HG02759 (cell line): ENCODE results near the gene USP25.
A peak's percentile ranks its signal among the peaks of the same experiment; 100 is the strongest.

Experiments used
- ATAC-seq: cut with Tn5 transposase; IDR thresholded peaks from one replicate; pipeline ENCODE4 v1.9.1; 2021; ENCODE audit warnings: mild to moderate bottlenecking, moderate library complexity; ENCODE audit not compliant: unreplicated experiment

The USP25 gene, protein sequence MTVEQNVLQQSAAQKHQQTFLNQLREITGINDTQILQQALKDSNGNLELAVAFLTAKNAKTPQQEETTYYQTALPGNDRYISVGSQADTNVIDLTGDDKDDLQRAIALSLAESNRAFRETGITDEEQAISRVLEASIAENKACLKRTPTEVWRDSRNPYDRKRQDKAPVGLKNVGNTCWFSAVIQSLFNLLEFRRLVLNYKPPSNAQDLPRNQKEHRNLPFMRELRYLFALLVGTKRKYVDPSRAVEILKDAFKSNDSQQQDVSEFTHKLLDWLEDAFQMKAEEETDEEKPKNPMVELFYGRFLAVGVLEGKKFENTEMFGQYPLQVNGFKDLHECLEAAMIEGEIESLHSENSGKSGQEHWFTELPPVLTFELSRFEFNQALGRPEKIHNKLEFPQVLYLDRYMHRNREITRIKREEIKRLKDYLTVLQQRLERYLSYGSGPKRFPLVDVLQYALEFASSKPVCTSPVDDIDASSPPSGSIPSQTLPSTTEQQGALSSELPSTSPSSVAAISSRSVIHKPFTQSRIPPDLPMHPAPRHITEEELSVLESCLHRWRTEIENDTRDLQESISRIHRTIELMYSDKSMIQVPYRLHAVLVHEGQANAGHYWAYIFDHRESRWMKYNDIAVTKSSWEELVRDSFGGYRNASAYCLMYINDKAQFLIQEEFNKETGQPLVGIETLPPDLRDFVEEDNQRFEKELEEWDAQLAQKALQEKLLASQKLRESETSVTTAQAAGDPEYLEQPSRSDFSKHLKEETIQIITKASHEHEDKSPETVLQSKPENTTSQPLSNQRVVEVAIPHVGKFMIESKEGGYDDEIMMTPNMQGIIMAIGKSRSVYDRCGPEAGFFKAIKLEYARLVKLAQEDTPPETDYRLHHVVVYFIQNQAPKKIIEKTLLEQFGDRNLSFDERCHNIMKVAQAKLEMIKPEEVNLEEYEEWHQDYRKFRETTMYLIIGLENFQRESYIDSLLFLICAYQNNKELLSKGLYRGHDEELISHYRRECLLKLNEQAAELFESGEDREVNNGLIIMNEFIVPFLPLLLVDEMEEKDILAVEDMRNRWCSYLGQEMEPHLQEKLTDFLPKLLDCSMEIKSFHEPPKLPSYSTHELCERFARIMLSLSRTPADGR

DNA sequence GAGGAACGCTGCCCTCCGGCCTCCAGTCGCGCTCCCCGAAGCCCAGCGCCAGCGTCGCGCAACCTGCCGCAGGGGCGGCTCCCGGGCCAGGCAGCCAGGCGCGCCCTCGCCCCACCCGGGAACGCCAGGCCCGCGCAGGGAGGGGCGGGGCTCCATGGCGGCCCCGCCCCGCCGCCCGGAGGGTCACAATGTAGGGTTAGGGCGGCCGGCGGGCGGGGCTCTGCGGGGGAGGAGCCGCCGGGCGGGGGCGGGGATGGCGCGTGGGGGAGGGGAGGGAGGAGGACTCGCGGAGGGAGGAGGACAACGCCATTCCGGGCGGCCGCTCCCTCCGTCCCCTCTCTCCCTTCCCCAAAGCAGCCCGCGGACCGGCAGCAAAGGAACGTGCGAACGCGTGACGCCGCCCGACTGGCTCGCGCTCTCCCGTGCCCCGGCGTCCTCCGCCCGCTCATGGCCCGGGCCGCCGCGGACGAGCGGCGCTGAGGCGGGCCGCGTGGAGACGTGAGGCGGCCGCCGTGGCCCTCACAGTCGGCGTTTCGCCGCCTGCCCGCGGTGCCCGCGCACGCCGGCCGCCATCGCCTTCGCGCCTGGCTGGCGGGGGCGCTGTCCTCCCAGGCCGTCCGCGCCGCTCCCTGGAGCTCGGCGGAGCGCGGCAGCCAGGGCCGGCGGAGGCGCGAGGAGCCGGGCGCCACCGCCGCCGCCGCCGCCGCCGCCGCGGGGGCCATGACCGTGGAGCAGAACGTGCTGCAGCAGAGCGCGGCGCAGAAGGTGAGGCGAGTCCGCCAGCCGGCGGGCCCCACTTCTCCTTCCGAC is at the start of gene USP25:
Gene USP25, plus strand, starts transcription at position 309 of the 810 bp plus-strand sequence. Its CDS starts 412 bp downstream, at position 721.
- ATAC-seq, result peak; percentile 83

DNA sequence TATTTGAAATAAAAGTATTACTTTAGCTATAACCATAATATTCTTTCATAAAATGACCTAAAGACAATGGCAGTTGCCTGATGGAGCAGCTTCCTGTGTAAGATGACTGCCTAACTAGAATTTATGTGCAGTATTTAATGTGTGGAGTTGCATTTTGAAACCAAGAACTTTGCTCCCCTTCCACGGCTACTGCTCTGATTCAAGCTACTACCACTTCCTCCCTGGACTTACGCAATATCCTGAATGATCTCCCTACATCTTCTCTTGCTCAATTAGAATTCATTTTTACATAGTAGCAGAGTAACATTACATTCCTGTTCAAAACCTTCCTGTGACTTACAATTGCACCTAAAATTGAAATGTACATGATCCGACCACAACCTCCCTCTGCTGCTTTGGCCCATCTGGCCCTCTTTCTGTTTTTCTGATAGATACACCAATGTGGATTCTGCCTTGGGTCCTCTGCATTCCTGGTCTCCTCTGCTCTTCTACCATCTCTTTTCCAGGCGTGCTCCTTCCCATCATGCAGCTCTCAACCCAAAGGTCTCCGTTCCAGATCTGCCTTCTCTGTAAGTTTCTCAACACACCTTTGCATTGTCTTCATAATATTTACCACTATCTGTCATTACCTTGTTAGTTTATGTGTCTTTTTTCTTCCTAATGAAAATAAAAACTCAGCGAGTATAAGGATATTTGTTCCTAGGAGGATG is 47.4 kb upstream of the USP25 start:
- ATAC-seq, result no peak

DNA sequence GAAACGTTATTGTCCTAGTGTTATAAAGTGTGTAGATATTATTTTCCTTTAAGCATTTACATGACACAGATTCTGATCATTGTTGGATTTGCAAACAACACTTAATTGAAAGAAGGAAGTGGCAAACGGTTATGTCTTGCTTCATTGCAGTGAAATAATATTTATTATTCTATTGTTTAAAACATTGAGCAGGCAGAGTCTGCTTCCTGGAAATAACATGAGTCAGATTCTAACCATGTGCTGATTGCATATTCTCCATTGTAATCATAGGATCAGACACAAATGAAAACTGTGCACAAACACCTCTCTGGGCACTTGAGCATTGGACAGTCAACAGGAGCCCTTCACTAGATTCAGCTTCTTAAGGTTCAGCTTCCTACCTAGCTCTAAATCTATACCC is 46.8 kb upstream of the USP25 start:
- ATAC-seq, result no peak

DNA sequence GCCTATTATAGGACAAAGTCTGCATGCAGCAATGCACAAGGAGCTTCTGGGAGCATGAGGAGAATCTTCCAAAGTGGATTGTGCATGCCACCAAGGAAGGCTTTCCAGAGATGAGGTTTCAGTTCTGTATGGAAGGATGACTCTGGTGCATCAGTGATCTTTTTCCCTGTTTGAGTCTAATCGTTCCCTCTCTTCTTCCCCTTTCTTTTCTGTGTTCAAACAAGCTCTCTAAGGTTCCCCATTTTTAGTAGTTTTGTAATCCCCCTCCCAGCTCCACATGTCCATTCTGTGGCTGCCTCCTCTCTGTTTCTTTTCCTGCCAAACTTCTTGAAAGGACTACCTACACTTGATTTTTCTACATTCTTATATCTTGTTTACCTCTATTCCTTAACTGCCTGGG is 43.3 kb upstream of the USP25 start:
- ATAC-seq, result no peak

DNA sequence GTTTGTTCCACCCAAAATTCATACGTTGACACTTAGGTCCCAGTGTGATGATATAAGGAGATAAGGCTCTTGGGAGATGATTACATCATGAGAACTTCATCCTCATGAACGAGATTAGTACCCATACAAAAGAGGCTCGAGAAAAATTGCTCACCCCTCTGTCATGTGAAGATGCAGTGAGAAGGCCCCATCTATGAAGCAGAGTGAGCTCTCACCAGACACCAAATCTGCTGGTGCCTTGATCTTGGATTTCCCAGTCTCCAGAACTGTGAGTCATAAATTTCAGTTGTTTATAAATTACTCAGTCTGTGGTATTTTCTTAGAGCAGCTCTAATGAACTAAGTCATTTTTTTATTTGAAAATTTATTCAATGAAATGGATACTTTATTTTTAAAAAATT is 42.6 kb upstream of the USP25 start:
- ATAC-seq, result no peak

DNA sequence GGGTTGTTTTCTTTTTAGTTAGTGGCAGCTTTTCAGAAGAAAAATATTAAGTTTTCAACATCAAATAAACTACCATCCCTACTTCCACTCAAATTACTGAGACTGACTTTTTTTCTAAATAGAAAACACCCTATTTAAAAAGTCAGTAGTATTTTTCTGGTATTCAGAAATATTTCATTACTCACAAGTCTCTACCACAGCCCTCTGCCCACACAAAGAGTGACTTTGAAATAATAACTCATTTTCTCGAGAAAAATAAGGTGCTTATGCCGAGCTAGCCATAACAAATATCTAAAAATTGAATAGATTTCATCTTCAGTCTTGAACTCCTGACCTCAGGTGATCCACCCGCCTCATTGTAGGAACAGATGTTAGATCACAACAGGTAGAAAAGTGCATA is 41.8 kb upstream of the USP25 start:
- no peak for ATAC-seq

DNA sequence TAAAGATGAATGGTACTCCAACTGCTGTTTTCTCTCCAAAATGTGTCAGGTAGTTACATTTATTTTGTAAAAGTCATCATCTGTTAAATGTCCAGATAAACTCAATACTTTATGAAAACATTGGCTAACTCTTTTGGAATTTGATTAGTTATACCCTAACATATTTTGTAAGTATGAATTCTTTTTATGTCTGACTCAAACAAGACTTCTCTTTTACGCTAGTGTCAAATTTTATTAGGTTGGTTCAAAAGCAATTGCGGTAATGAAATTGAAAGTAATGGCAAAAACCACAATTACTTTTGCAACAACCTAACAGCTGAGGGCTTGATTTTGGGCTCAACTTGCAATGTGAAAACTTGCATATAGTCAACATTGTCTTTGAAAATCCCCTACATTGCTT is 41.0 kb upstream of the USP25 start:
- no peak for ATAC-seq

DNA sequence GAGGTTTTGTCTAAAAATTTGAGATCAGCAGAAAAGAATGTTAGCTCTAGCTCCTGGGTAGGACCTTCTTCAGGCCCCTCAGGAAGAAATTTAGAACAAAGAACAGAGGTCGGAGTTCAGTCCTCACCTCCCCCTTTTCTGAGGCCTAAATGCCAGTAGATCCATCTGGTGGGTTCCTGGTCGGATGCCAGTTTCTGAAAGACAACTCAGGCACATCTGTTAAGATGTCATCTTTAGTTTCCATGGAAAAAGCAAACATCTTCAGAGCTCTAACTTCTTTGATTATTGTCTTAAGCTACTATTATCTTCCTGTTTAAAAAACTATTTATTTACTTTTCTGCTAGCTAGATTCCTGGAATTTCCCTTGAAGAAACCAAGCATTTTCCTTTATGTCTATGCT is 37.1 kb upstream of the USP25 start:
- no peak for ATAC-seq

DNA sequence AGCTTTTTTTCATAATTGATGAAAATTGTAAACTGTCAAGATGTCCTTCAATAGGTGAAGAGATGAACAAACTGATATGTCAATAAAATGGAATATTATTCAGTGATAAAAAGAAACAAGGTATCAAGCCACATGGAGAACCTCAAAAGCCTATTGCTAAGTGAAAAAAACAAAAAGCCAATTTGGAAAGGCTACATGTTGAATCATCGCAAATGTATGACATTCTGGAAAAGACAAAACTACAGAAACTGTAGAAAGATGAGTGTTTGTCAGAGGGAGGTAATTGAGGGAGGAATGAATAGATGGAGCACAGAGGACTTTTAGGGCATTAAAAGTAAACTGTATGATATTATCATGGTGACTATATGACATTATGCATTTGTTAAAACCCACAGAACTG is 34.5 kb upstream of the USP25 start:
- ATAC-seq, result no peak

DNA sequence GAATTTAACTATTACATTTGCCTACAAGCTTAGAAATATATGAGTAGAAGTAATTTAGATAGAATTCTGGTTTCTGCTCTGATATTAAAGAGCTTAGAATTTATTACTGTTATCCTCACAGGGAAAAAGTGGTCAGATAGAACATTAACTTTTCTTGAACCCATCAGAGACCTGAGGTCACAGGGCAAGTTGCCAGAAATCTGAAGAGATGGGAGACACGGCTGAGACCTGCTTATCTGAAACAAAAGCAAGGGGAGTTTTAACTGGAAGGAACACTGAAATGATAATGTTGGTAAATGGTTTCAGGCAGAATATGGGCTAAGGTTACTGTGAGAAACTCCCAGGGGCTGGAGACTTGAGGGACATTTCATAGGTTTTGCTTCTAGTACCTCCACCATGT is 28.0 kb upstream of the USP25 start:
- ATAC-seq, result no peak

DNA sequence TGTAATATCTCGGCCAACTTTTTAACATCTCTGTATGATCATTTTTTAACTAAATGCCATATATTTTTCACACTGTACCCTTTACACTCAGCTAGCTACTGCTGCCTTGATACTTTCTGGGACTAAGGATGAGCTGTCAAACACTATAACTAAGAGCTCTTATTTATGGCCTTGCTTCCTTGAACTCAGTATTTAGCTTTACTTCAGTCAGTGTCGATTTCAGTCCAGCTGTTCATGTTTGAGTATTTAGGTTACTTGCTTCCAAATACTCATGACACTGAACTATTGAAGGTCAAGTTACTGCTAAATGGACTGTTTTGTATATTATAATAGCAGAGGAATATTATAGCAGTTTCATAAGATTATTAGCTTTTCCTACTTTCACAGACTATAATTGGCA is 25.9 kb upstream of the USP25 start:
- ATAC-seq, result no peak

DNA sequence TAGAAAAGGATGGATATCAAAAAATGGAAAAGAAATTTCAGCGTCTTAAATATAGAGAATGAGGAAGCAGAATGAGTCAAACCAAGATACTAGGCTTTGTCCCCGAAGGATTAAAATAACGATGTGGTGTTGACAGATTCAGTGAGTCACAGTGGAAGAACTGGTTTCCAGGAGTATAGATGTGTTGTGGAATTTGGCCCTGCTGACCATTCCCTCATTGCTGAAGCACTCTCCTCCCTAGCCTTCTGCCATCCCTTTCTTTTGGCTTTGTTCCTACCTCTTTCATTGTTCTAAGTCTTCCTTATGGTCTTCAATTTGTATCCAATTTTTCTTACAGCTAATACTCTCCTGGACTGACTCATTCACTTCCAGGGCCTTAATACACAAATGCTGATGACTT is 23.1 kb upstream of the USP25 start:
- no peak for ATAC-seq

DNA sequence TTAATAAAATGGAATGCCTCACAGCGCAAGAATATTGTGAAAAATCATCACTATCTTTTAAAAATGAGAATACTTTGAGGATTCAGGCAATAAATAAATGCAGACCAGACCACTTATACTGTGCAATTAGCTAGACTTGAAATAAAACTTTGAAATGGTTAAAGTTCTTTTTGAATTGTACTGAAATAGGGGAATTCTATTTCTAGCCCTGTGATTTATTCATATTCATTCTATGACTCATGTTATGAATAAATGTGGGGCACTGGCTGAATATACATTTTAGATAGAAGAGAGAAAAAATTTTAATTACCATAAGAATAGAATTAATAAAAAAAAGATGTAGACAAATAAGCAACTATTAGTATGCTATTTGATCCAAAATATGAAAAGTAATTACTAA is 16.4 kb upstream of the USP25 start:
- no peak for ATAC-seq

DNA sequence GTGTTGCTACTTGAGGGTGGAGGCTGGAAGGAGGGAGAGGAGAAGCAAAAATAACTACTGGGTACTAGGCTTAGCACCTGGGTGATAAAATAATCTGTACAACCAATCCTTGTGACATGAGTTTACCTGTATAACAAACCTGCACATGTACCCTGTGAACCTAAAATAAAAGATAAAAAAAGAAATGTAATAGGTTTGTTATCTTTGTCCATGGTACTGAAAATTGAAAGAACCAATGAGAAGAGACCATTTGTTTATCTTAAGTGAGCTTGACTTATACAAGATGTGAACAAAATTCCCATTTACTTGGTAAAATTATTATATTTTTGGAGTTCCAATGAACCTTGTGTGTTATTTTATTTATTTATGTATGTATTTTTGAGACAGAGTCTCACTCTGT is 11.1 kb upstream of the USP25 start:
- no peak for ATAC-seq

DNA sequence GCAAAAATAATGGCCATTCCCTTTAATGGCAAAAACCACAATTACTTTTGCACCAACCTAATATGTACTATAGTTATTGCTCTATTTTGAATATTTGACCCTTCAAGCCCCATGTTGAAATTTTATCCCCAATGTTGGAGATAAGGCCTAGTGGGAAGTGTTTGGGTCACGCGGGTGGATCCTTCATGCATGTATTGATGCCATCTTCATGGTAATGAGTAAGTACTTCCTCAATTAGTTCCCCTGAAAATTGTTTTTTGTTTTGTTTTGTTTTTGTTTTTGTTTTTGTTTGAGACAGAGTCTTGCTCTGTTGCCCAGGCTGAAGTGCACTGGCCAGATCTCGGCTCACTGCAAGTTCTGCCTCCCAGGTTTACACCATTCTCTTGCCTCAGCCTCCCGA is 9.8 kb upstream of the USP25 start:
- ATAC-seq, result no peak

DNA sequence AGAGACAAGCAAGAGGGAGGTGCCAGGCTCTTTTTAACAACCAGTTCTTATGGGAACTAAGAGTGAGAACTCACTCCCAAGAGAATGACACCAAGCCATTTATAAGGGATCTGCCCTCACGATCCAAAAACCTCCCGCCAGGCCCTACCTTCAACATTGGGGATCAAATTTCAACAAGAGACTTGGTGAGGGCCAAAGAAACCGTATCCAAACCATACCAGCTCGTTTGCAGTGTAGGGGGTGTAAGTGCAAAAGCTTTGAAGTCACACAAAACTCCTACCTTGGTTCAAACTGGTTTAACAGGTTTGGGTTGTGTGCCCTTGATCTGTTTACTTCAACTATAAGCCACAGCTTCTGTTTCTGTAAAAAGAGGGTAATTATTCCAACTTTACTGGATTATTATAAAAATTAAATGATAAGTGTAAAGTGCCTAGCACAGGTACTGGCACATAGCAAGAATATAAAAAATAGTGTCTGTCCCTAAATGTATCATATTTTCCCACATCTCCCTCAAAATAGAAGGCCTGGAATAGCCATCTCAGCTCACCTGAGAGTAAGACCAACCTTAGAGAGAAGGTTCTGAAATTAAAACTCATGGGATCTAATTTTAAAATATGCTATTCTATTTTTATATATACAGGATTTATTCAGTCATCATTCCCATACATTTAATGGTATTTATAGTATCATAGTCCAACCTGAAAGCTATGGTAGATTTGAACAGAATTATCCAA is 7.0 kb upstream of the USP25 start:
- no peak for ATAC-seq

DNA sequence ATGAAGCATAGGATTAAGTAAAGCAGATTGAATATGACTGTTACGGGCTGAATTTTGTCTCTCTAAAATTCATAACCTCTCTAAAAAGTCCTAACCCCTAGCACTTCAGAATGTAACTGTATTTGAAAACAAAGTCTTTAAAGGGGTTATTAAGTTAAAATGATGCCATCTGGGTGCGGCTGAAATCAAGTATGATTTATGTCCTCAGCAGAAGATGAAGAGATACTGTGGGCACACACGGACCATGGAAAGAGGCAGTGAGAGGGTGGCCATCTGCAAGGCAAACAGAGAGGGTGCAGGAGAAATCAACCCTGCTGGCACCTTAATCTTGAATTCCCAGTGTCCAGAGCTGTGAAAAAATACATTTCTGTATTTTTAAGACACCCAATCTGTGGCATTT is 3.8 kb upstream of the USP25 start:
- ATAC-seq, result no peak

DNA sequence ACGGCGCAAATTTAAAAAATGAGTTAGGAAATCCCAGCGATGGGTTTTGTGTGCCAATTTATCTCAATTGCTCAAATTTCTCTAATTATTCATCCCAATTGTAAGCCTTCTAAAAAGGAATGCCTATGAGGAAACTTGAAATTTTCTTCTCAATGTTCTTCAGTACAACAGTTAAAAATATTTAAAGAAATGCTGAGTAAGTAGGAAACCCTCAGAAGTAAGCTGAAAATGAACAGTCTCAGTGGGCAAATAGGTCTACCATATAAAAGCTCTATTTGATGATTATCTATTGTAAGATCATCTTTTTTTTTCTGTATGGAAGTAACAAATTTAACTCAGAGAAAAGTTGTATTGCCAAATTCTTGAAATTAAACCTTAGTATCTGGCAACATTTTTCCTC is 1.7 kb upstream of the USP25 start:
- no peak for ATAC-seq

DNA sequence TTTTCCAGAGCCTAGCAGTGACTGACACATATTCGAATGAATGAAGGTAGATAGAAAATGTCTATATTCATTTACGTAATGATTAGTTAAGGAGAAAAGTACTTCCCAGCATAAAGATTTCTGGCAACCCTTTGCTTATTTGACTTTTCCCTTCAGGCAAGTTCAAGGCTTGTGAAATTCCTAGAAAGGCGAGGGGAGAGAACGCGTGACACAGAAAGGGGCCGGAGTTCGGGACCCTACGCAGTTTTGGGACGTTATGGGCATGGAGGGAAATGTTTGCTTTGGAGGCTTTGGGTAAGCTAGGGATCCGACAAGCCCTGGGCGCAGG is 472 bp upstream of the USP25 start:
- ATAC-seq, result no peak
